Transverse colon (tissue), 4 donors: ENCODE measurements around the gene AKAP13. TPM values are rescaled to one million over a fixed set of nuclear protein-coding genes. Genes with fewer than 3 reads are reported as not detected.
A peak's percentile ranks its signal among the peaks of the same experiment; 100 is the strongest.

Experiments
- DNase-seq: peaks from one replicate; pipeline ENCODE4 v3.0.0-alpha.2; 2019
- H3K27ac ChIP-seq, 4 donors: fragments of 200-600 bp; sonication (generic); 2 replicates each; pipeline ENCODE4 v1.5.1; 2016 to 2018; ENCODE audit warnings: inconsistent platforms in 4 of 4
- H3K27me3 ChIP-seq: fragments of 200-600 bp; sonication (generic); 2 replicates; pipeline ENCODE4 v1.5.1; 2017; ENCODE audit warnings: inconsistent platforms
- H3K36me3 ChIP-seq, 4 donors: fragments of 200-600 bp; sonication (generic); 2 replicates each; pipeline ENCODE4 v1.5.1; 2017 to 2019; ENCODE audit warnings: inconsistent platforms in 4 of 4
- H3K4me1 ChIP-seq, 4 donors: fragments of 200-600 bp; sonication (generic); 2 replicates each; pipeline ENCODE4 v1.5.1; 2017 to 2020; ENCODE audit warnings: inconsistent platforms in 4 of 4
- H3K4me3 ChIP-seq, 4 donors: fragments of 200-600 bp; sonication (generic); 1 replicate in 1 of 4; 2 replicates in 3 of 4; pipeline versions ENCODE4 v1.5.1 to v1.6.1; 2017 to 2019; ENCODE audit warnings: inconsistent platforms in 4 of 4
- H3K9me3 ChIP-seq, 2 donors: fragments of 200-600 bp; sonication (generic); 2 replicates each; pipeline ENCODE4 v1.5.1; 2017 to 2019; ENCODE audit warnings: inconsistent platforms in 2 of 2
- EP300 ChIP-seq: sonication (generic); formaldehyde crosslinking; IDR thresholded peaks from one replicate; pipeline ENCODE4 v1.6.1; 2017; ENCODE audit warnings: antibody characterized with exemption, low read depth
- POLR2A ChIP-seq: fragments of 450-650 bp; IDR thresholded peaks from one replicate; pipeline ENCODE4 v1.6.1; 2016; ENCODE audit warnings: antibody characterized with exemption, mild to moderate bottlenecking, moderate library complexity
- POLR2AphosphoS5 ChIP-seq, 3 donors: sonication (generic); formaldehyde crosslinking; IDR thresholded peaks; one replicate each; pipeline ENCODE4 v1.6.1; 2016; ENCODE audit warnings: antibody characterized with exemption in 3 of 3
- WGBS, 2 donors: methylation state at CpG; one replicate each; pipeline ENCODE4 v1.1.5; 2018; ENCODE audit warnings: low coverage in 1 of 2; 5-methylcytosine and 5-hydroxymethylcytosine counted together
- in situ Hi-C, 4 donors: fragments of 200-750 bp; cut with MboI; loops; one replicate each; pipeline versions ENCODE4 v1.15.0 to v1.15.1; 2017; ENCODE audit warnings: low sequenced_read_pairs in 3 of 4, low pct_ligation_motif_present in 1 of 4, low pct_unique_long_range_greater_than_20kb in 1 of 4
- intact Hi-C: fragments of 100-400 bp; cut with DNase I; formaldehyde crosslinking; loops from one replicate; pipeline ENCODE4 v1.15.1; 2023; ENCODE audit warnings: low total_unique reads
- total RNA-seq, 4 donors: library from RNA; depleted of rRNA; stranded (reverse); fragments of >200 nt; gene quantifications; one replicate each; pipeline ENCODE4 v1.1.0, GENCODE V29; 2016
- TF ChIP-seq, protein P1 (sequence below), 5 experiments: fragments of 200-600 bp in 3 of 5; fragments of 450-650 bp in 2 of 5; sonication (generic) in 3 of 5; IDR thresholded peaks; 1 replicate in 2 of 5; 2 replicates in 3 of 5; pipeline ENCODE4 v1.5.1; 2016 to 2017; ENCODE audit warnings: antibody characterized with exemption in 5 of 5, inconsistent platforms in 3 of 5, mild to moderate bottlenecking in 2 of 5, moderate library complexity in 1 of 5

AKAP13 gene
- total RNA-seq, 4 donors from 2014 or later, result 206 to 291 (median 214) TPM

DNA sequence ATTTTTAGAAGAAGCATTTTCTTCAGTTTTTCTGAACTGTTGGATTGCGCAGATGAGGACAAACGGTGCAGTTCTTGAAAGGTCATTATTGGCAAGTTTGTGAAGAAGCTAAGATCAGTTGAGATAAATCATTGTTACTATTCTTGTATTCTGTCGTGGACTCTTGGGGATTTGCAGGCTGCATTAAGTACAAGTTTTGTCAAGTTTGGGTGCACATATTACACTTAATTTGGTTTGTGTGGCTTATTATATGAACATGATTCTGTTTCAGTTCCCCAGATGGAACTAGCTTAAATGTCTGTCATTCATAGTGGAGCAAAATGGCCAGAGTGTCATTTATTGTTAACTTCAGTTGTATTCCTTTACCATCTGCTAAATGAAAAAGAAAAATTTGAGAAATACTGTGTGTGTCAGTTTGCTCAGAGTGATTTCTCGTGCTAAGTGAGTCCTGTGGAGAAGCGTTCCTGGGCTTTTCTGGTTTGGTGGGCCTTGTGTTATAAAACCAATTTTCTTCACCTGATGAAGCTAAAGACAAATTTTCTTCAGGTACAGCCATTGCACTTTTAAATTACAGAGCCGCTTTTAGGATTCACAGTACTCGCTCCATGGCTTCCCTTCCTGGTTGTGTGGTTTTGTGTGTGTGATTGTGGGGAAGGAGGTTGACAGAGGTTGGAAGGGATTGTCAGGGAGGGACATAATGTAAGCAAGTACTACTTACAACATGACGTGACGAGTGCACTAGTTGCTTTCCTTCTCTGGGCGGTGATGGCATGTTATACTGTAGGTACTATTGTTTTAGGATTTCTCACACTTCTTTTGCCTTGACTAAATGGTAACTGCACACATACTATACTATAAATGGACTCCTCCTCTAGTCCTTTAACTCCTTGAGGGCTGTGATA, 1.7 kb downstream of the AKAP13 start:
- no peak for TF ChIP-seq EP300
- TF ChIP-seq, protein P1, sequence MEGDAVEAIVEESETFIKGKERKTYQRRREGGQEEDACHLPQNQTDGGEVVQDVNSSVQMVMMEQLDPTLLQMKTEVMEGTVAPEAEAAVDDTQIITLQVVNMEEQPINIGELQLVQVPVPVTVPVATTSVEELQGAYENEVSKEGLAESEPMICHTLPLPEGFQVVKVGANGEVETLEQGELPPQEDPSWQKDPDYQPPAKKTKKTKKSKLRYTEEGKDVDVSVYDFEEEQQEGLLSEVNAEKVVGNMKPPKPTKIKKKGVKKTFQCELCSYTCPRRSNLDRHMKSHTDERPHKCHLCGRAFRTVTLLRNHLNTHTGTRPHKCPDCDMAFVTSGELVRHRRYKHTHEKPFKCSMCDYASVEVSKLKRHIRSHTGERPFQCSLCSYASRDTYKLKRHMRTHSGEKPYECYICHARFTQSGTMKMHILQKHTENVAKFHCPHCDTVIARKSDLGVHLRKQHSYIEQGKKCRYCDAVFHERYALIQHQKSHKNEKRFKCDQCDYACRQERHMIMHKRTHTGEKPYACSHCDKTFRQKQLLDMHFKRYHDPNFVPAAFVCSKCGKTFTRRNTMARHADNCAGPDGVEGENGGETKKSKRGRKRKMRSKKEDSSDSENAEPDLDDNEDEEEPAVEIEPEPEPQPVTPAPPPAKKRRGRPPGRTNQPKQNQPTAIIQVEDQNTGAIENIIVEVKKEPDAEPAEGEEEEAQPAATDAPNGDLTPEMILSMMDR (IDR thresholded peaks at IDR 0.05), result no peak
- no peak for TF ChIP-seq POLR2AphosphoS5 (IDR thresholded peaks at IDR 0.05)
- no peak for TF ChIP-seq POLR2A
- no peaks in the 10 kb centered on the region for H3K27me3 ChIP-seq
- peaks cover 10 to 33% (median 22%) of the 10 kb centered on the region in 4 donors for H3K4me1 ChIP-seq
- peak overlapping the region; percentile 93 to 99 (median 98) for H3K27ac ChIP-seq
- DNase-seq, result no peak
- no peaks in the 10 kb centered on the region for H3K36me3 ChIP-seq
- peak overlapping the region; percentile 51 to 95 (median 81) for H3K4me3 ChIP-seq
- intact Hi-C loops, result no loop called here
- in situ Hi-C loops, result no loop called here
- no peaks in the 10 kb centered on the region for H3K9me3 ChIP-seq
- WGBS, 2 donors, result 50 to 53% methylated on average over 10 of the region's 10 CpGs

DNA sequence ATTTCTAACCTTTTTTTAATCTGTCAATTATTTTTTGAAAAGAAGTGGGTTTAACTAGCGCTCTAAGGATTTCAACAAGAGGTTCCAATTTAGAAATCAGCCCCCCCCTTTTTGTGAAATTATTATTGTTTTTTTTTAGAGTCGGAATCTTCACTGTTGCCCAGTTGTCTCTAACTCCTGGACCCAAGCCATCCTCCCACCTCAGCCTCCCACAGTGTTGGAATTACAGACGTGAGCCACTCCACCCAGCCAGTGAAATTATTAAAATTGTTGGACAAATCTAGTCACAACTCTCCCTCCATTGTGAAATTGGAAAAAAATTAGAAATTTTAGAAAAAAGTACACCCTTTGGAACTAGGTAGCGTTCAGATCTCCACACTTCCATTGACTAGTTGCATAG, 2.5 kb downstream of the AKAP13 start:
- 80 to 86% methylated on average over 4 of the region's 4 CpGs for WGBS, 2 donors
- in situ Hi-C loops (no loop called here), intact Hi-C loops (no loop called here)
- Histone ChIP-seq H3K27me3 (no peaks in the 10 kb centered on the region), H3K4me3 (peak overlapping the region in 1 of 4 donors; percentile 95), H3K27ac (peak overlapping the region in 2 of 4 donors; percentile 40 to 98), H3K9me3 (no peaks in the 10 kb centered on the region), H3K4me1 (peaks cover 10 to 35% (median 22%) of the 10 kb centered on the region in 4 donors), H3K36me3 (no peaks in the 10 kb centered on the region)
- DNase-seq, result no peak
- TF ChIP-seq POLR2A, result no peak
- TF ChIP-seq EP300, result no peak
- no peak for TF ChIP-seq POLR2AphosphoS5 (IDR thresholded peaks at IDR 0.05)
- TF ChIP-seq, protein P1 (IDR thresholded peaks at IDR 0.05), result no peak

DNA sequence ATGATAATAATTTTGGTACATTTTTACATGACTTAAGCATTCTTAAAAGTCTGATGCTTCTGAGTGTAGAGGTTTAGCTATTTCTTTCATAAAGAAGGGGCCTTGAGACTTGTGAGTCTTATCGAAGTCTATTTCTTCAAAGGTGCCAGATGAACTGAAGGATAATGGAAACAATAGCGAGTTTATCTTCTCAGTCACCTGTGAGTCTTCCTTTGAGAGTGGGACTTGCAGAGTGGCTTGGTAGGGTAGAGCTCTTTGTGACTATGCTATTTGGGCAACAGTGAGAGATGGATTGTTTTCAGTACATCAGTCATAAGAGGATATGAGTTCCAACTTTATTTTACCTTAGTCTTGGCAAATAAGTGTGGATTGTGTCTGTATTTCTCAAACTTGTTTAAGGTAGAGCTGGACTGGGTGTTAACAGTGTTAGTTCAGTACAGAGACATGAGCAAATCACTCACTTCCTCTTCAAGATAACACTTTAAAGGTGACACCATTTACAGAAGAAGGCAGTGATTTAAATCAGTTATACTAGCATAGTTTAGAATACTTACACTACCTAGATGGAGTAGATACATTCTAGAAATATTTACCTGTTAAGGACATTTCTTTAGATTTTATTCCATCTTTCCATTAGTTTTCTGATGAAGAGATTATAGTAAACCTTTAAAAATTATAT, 3.2 kb downstream of the AKAP13 start:
- Histone ChIP-seq H3K27ac (peak overlapping the region in 2 of 4 donors; percentile 17 to 40), H3K9me3 (no peaks in the 10 kb centered on the region), H3K27me3 (no peaks in the 10 kb centered on the region), H3K4me1 (peaks cover 10 to 42% (median 22%) of the 10 kb centered on the region in 4 donors), H3K36me3 (no peaks in the 10 kb centered on the region), H3K4me3 (no peak overlapping the region)
- TF ChIP-seq POLR2AphosphoS5 (IDR thresholded peaks at IDR 0.05) (no peak), EP300 (no peak), POLR2A (no peak)
- TF ChIP-seq, protein P1 (IDR thresholded peaks at IDR 0.05), result no peak
- no peak for DNase-seq
- WGBS, 2 donors, result 41 to 70% methylated on average over 2 of the region's 2 CpGs
- in situ Hi-C loops, result no loop called here
- intact Hi-C loops, result no loop called here

DNA sequence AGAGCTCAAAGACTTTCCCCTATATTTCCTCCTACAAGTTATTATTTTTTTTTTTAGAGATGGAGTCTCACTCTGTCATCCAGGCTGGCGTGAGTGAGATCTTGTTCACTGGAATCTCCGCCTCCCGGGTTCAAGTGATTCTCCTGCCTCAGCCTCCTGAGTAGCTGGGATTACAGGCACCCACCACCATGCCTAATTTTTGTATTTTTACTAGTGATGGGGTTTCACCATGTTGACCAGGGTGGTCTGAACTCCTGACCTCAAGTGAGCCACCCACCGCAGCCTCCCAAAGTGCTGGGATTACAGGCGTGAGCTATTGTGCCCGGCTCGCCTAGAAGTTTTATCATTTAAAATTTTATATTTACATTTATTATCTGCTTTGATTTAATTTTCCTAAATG, 5.9 kb downstream of the AKAP13 start:
- Histone ChIP-seq H3K27ac (no peak overlapping the region), H3K27me3 (no peaks in the 10 kb centered on the region), H3K4me1 (peaks cover 10 to 48% (median 25%) of the 10 kb centered on the region in 4 donors), H3K9me3 (no peaks in the 10 kb centered on the region), H3K4me3 (no peak overlapping the region), H3K36me3 (no peaks in the 10 kb centered on the region)
- DNase-seq, result no peak
- TF ChIP-seq EP300, result no peak
- no peak for TF ChIP-seq POLR2A
- TF ChIP-seq POLR2AphosphoS5 (IDR thresholded peaks at IDR 0.05), result no peak
- TF ChIP-seq, protein P1 (IDR thresholded peaks at IDR 0.05), result no peak
- in situ Hi-C loops (no loop called here), intact Hi-C loops (no loop called here)
- WGBS, 2 donors, result 89 to 97% methylated on average over 4 to 7 of the region's 7 CpGs
